ENCODE results near the gene ELAPOR1.
A peak's percentile ranks its signal among the peaks of the same experiment; 100 is the strongest.

The ELAPOR1 gene, protein sequence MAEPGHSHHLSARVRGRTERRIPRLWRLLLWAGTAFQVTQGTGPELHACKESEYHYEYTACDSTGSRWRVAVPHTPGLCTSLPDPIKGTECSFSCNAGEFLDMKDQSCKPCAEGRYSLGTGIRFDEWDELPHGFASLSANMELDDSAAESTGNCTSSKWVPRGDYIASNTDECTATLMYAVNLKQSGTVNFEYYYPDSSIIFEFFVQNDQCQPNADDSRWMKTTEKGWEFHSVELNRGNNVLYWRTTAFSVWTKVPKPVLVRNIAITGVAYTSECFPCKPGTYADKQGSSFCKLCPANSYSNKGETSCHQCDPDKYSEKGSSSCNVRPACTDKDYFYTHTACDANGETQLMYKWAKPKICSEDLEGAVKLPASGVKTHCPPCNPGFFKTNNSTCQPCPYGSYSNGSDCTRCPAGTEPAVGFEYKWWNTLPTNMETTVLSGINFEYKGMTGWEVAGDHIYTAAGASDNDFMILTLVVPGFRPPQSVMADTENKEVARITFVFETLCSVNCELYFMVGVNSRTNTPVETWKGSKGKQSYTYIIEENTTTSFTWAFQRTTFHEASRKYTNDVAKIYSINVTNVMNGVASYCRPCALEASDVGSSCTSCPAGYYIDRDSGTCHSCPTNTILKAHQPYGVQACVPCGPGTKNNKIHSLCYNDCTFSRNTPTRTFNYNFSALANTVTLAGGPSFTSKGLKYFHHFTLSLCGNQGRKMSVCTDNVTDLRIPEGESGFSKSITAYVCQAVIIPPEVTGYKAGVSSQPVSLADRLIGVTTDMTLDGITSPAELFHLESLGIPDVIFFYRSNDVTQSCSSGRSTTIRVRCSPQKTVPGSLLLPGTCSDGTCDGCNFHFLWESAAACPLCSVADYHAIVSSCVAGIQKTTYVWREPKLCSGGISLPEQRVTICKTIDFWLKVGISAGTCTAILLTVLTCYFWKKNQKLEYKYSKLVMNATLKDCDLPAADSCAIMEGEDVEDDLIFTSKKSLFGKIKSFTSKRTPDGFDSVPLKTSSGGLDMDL

DNA sequence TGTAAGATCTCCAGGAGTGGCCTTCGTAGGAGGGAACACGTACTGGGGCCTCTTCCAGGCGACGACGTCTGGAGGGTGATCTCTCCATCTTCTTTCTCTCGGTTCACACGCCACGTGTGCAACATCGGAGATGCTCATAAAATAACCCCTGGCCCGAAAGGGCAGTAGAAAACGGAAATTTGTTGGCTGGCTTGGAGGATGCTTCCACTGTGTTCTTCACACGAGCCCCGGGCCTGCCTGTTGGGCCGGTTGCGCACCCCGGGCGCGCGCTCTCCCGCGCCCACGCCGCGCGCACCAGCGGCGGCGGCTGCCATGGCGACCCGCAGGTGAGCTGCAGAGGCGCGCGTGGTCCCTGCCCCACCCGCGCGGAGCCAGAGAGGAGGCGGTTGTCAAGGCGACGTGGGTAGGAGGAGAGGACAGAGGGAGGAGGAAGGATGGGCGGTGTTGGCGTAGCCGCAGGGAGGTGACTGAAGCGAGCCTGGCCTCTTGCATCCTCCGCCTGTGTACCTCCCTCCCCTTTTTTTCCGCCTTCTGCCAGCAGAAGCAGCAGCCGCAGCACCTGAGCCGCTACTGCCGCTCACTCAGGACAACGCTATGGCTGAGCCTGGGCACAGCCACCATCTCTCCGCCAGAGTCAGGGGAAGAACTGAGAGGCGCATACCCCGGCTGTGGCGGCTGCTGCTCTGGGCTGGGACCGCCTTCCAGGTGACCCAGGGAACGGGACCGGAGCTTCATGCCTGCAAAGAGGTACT is at the start of gene ELAPOR1:
Gene ELAPOR1 (plus strand): TSS at position 526 of the 752 bp plus-strand sequence. CDS start 69 bp downstream, at position 595.
- DNase-seq: peak; percentile 84

DNA sequence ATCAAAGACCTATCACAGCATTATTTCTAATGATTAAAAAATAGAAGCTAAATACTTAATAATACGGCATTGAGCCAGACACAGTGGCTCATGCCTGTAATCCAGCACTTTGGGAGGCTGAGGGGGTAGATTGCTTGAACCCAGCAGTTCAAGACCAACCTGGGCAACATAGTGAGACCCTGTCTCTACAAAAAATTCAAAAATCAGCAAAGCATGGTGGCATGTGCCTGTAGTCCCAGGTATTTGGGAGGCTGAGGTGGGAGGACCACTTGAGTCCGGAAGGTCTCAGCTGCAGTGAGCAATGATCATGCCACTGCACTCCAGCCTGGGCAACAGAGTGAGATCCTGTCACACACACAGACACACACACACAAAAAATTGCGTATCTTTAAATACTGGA is 48.8 kb upstream of the ELAPOR1 start:
- DNase-seq: no peak

GRCh38 chr1:109067883-109068282 is 46.0 kb upstream of the ELAPOR1 start:
- DNase-seq: no peak

DNA sequence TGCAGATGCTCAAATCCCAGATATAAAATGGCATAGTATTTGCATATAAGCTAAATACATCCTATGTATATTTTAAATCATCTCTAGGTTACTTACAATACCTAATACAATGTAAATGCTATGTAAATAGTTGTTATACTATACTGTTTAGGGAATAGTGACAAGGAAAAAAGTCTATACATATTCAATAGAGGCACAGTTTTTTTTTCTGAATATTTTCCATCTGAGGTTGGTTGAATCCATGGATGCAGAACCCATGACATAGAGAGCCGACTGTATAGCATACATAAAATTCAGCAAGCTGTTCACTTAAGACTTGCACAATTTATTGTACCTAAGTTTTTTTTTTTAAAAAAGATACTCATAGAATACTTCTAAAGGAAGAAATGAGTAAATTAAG is 44.6 kb upstream of the ELAPOR1 start:
- no peak for DNase-seq

GRCh38 chr1:109075531-109076490 is 38.1 kb upstream of the ELAPOR1 start, which contains the start of gene TAF13:
Gene TAF13 (minus strand): TSS chr1:109076003. CDS start chr1:109075947, 56 bp downstream.
- peak; percentile 92 for DNase-seq

DNA sequence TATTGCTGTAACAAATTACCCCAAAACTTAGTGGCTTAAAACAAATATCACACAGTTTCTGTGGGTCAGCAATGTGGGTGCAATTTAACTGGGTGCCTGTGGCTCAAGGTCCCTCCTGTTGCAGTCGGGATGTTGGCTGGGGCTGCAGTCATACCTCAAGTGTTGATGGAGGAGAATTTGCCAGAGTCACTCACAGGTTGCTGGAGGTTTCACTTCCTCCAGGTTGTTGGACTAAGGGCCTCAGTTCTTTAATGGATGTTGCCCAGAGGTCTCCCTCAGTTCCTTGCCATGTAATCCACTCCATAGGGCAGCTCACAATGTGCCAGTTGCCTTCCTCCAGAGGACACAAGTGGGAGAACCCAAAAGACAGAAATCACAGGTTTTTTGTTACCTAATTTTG is 35.6 kb upstream of the ELAPOR1 start:
- DNase-seq: no peak

- DNase-seq: no peak
These were observed 34.7 kb upstream of the ELAPOR1 start for GRCh38 chr1:109079240-109079622.

- DNase-seq: no peak
These were observed 33.4 kb upstream of the ELAPOR1 start for GRCh38 chr1:109080441-109081082.

DNA sequence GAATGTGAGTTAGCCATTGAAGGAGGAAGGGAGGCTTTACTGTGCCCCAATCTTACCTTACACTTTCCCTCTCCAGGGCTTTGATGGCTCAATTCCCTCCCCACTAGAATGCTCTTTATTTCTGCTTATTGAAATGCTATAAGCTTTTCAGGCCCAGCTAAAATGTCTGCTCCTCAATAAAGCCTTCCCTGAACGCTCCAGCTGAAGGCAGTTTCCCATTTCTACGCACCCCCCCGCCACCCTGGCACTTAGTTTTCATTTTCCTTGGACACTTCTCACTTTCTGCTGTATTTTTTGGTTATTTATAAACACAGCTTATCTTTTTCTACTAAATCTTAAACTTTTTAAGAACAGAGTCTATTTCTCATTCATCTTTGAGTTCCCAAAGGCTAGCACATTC is 30.4 kb upstream of the ELAPOR1 start:
- no peak for DNase-seq

DNA sequence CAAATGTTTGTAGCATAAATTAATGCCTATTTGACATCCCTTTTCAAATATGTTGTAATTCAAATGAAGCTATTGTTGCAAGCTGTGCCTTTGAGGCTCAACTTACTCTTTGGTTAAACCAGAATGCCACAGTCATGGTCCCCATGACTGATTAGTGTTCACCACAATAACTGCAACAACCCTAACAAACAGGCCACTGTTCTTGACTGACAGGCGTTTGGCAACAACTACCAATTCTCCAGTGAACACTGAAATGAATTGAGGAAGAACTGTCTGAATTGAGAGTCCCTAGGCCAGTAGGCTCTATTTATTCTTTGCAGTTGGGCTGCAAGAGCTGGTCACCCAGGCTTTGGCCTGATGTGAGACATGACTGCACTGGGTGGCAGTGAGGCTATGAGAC is 30.0 kb upstream of the ELAPOR1 start:
- no peak for DNase-seq

DNA sequence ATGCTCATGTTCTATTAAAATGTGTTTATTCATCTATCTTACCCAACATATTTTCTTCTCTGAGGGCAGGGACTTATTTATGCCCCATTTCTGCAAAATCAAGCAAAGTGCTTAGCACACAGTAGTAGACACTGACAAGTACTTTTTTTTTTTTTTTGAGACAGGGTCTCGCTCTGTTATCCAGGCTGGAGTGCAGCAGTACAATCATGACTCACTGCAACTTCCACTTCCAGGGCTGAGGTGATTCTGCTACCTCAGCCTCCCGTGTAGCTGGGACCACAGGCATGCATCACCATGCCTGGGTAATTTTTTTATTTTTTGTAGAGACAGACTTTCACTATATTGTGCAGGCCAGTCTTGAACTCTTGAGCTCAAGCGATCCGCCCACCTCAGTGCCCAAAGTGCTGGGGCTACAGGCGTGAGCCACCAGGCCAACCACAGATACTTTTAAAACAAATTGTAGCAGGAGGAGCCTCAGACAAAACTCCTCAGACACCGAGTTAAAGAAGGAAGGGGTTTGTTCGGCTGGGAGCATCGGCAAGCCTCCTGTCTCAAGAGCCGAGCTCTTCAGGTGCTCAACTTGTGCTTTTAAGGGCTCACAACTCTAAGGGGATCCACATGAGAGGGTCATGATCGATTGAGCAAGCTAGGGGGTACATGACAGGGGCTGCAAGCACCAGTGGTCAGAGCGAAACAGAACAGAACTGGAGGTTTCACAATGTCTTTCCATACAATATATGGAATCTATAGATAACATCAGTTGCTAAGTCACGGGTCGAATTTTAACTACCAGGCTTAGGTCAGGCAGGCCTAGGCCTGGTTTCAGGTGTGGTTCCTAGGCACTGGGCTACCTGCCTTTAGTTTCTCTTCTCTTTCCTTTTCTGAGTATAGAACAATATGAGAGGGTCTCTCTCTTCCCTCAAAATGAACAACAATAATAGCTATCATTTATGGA is 29.1 kb upstream of the ELAPOR1 start:
- no peak for DNase-seq

DNA sequence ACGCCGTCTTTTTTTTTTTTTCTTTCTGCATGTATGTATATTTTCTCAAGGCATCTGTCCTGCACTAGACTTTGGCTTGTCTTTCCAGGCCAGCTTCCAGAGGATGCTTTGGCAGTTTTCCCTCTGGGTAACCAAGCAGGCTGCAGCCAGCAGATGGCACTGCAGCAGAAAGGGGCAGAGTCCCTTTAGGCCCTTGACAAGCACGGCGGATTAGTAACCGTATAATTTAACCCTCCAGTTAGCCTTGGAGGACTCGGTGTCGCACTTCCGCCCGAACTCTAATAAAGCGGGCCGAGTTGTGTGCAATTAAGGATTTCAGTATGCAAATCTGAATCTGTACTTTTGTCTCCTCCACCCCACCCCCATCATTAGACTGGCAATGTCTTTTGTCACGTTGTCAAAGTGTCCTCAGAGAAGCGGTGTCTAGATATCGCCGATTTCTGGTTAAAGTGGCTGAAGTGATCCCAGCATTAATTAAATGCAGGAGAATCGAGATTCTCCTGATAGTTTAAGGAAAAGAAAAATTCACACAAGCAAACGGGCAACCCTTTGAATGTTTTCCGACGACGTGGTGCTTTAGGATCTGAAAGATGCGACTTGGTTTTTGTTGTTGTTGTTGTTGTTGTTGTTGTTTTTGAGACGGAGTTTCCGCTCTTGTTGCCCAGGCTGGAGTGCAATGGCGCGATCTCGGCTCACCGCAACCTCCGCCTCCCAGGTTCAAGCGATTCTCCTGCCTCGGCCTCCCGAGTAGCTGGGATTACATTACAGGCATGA is 24.5 kb upstream of the ELAPOR1 start:
- DNase-seq: peak; percentile 68

DNA sequence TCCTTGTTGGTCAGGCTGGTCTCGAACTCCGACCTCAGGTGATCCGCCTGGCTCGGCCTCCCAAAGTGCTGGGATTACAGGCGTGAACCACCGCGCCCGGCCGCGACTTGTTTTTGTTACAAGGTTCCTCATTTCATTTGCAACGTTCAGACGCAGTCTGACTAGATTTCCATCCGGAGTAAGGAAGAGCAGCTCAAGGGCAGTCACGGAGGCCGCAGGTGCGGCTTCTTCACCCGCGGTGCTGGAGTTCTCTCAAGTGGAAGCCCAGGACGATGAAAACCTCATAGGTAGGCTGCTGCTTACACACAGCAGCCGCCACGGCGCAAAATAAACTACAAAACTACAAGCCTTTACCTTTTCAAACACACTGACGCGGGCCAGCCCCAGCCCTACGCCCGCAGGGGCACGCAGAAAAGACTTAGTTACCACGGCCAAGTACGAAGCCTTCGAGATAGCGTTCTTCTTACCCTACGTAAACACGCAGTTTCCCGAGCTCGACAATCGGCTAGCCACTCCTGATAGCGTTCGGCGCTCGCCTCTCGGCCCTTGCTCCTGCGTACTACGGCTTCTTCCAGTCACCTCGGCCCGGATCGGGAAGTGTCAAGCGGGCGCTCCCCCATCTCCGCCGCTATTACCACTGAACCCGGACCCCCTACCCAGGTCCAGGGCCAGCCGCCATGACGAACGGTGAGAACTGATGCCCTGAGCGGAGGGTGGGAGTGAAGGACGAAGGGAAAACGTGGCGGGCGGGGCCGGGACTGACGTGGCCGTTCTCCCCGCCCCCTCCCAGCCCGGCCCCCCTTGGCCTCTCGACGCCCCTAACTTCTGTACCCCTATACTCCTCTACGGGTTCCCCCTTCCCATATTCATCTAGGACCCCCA is 23.5 kb upstream of the ELAPOR1 start, which contains the start of gene TMEM167B:
Gene TMEM167B (plus strand): TSS at position 569 of the 882 bp plus-strand sequence. CDS start 109 bp downstream, at position 678.
- peak; percentile 91 for DNase-seq

GRCh38 chr1:109091078-109091838 is 22.7 kb upstream of the ELAPOR1 start:
- peak; percentile 51 for DNase-seq

- DNase-seq: no peak
These were observed 22.1 kb upstream of the ELAPOR1 start for GRCh38 chr1:109091839-109092193.

GRCh38 chr1:109094377-109094803 is 19.5 kb upstream of the ELAPOR1 start:
- no peak for DNase-seq

DNA sequence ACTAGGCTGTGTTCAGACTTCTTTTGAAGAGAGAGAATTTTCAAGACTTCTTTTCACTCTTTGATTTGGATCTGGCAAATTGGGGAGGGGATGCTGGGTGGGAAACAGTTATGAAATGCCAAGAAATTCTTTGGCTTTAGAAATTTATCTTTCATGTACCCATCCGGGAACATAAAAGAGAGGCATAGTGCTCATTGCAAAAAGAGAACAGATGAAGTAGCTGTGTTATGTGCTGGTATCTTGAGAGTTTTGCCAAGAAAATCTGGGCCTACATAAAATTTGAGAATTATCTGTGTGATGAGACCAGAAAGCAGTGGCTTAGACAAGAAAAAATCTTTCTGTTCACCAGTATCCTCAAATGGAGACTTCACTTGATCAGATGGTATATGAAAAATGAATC is 19.0 kb upstream of the ELAPOR1 start:
- DNase-seq: no peak

All from NCI-H1092 treated with DMSO at 0.1 percent for 48 hours (cell line).